Adipocyte (in vitro differentiated cells): ENCODE results near the gene RAX.

ENCODE experiments used
- DNase-seq: peaks from one replicate; pipeline ENCODE4 v3.0.0-alpha.2; 2015; ENCODE audit warnings: low read depth
- H3K27me3 ChIP-seq: replicated peaks from 2 replicates; pipeline ENCODE4 v1.7.0; 2013; ENCODE audit warnings: mild to moderate bottlenecking, low read length, moderate library complexity; ENCODE audit not compliant: control insufficient read depth, insufficient read depth
- H3K36me3 ChIP-seq: 2 replicates; pipeline ENCODE4 v1.7.0; 2013; ENCODE audit warnings: low read length, mild to moderate bottlenecking, moderate library complexity; ENCODE audit not compliant: control insufficient read depth, insufficient read depth, severe bottlenecking
- H3K4me1 ChIP-seq: 2 replicates; pipeline ENCODE4 v1.7.0; 2013; ENCODE audit warnings: mild to moderate bottlenecking, low read length, moderate library complexity; ENCODE audit not compliant: control insufficient read depth, insufficient read depth
- H3K4me3 ChIP-seq: 2 replicates; pipeline ENCODE4 v1.7.0; 2013; ENCODE audit warnings: mild to moderate bottlenecking, low read length, moderate library complexity
- H3K9ac ChIP-seq: 2 replicates; pipeline ENCODE4 v1.7.0; 2013; ENCODE audit warnings: mild to moderate bottlenecking, low read length, moderate library complexity
- H3K9me3 ChIP-seq: 2 replicates; pipeline ENCODE4 v1.7.0; 2013; ENCODE audit warnings: mild to moderate bottlenecking, low read length, moderate library complexity; ENCODE audit not compliant: control insufficient read depth

RAX gene

GRCh38 chr18:59272221-59272888 is 899 bp downstream of the RAX start:
- Histone ChIP-seq H3K36me3 (no peaks in the 10 kb centered on the region), H3K9ac (no peak overlapping the region), H3K4me3 (peak overlapping the region; percentile 72), H3K4me1 (peaks cover 7% of the 10 kb centered on the region), H3K9me3 (peaks cover 3% of the 10 kb centered on the region), H3K27me3 (peaks cover 90% of the 10 kb centered on the region)
- DNase-seq, result peak; percentile 30

GRCh38 chr18:59271606-59272220 is 1.5 kb downstream of the RAX start:
- Histone ChIP-seq H3K36me3 (no peaks in the 10 kb centered on the region), H3K9ac (no peak overlapping the region), H3K4me3 (peak overlapping the region; percentile 72), H3K27me3 (peaks cover 91% of the 10 kb centered on the region), H3K4me1 (peaks cover 9% of the 10 kb centered on the region), H3K9me3 (peaks cover 3% of the 10 kb centered on the region)
- no peak for DNase-seq

- no peak for DNase-seq
- Histone ChIP-seq H3K27me3 (peaks cover 91% of the 10 kb centered on the region), H3K4me3 (no peak overlapping the region), H3K9me3 (peaks cover 3% of the 10 kb centered on the region), H3K4me1 (peaks cover 10% of the 10 kb centered on the region), H3K9ac (no peak overlapping the region), H3K36me3 (no peaks in the 10 kb centered on the region)
Measured at GRCh38 chr18:59270689-59271257, 2.5 kb downstream of the RAX start.

- Histone ChIP-seq H3K9me3 (peaks cover 6% of the 10 kb centered on the region), H3K36me3 (no peaks in the 10 kb centered on the region), H3K4me3 (no peak overlapping the region), H3K9ac (no peak overlapping the region), H3K4me1 (peaks cover 11% of the 10 kb centered on the region), H3K27me3 (peaks cover 88% of the 10 kb centered on the region)
- DNase-seq, result no peak
Measured at GRCh38 chr18:59269563-59270119, 3.6 kb downstream of the RAX start.

GRCh38 chr18:59268721-59269562 is 4.3 kb downstream of the RAX start:
- H3K9ac ChIP-seq, result no peak overlapping the region
- peaks cover 88% of the 10 kb centered on the region for H3K27me3 ChIP-seq
- H3K4me3 ChIP-seq, result no peak overlapping the region
- H3K36me3 ChIP-seq, result no peaks in the 10 kb centered on the region
- H3K4me1 ChIP-seq, result peaks cover 11% of the 10 kb centered on the region
- DNase-seq, result peak; percentile 56
- H3K9me3 ChIP-seq, result peaks cover 6% of the 10 kb centered on the region

GRCh38 chr18:59268127-59268720 is 5.0 kb downstream of the RAX start:
- H3K9me3 ChIP-seq, result peaks cover 6% of the 10 kb centered on the region
- DNase-seq, result no peak
- no peaks in the 10 kb centered on the region for H3K36me3 ChIP-seq
- peaks cover 88% of the 10 kb centered on the region for H3K27me3 ChIP-seq
- no peak overlapping the region for H3K9ac ChIP-seq
- peaks cover 11% of the 10 kb centered on the region for H3K4me1 ChIP-seq
- H3K4me3 ChIP-seq, result no peak overlapping the region

GRCh38 chr18:59267503-59268126 is 5.6 kb downstream of the RAX start:
- Histone ChIP-seq H3K9me3 (peaks cover 6% of the 10 kb centered on the region), H3K27me3 (peaks cover 91% of the 10 kb centered on the region), H3K36me3 (no peaks in the 10 kb centered on the region), H3K9ac (no peak overlapping the region), H3K4me3 (no peak overlapping the region), H3K4me1 (peaks cover 11% of the 10 kb centered on the region)
- DNase-seq, result peak; percentile 48

GRCh38 chr18:59266886-59267502 is 6.3 kb downstream of the RAX start:
- H3K9ac ChIP-seq, result no peak overlapping the region
- no peak for DNase-seq
- peaks cover 11% of the 10 kb centered on the region for H3K4me1 ChIP-seq
- peaks cover 87% of the 10 kb centered on the region for H3K27me3 ChIP-seq
- no peaks in the 10 kb centered on the region for H3K36me3 ChIP-seq
- no peak overlapping the region for H3K4me3 ChIP-seq
- H3K9me3 ChIP-seq, result peaks cover 6% of the 10 kb centered on the region

- no peak overlapping the region for H3K4me3 ChIP-seq
- DNase-seq, result no peak
- no peaks in the 10 kb centered on the region for H3K36me3 ChIP-seq
- H3K9me3 ChIP-seq, result peaks cover 6% of the 10 kb centered on the region
- H3K27me3 ChIP-seq, result peaks cover 81% of the 10 kb centered on the region
- H3K9ac ChIP-seq, result no peak overlapping the region
- peaks cover 11% of the 10 kb centered on the region for H3K4me1 ChIP-seq
Measured at GRCh38 chr18:59266459-59266858, 6.8 kb downstream of the RAX start.

- peaks cover 4% of the 10 kb centered on the region for H3K9me3 ChIP-seq
- H3K9ac ChIP-seq, result no peak overlapping the region
- no peak for DNase-seq
- H3K36me3 ChIP-seq, result no peaks in the 10 kb centered on the region
- peaks cover 76% of the 10 kb centered on the region for H3K27me3 ChIP-seq
- H3K4me1 ChIP-seq, result peaks cover 11% of the 10 kb centered on the region
- no peak overlapping the region for H3K4me3 ChIP-seq
Measured at GRCh38 chr18:59265974-59266369, 7.3 kb downstream of the RAX start.
